ENCODE data around the gene TMEM203. TPM values are rescaled to one million over a fixed set of nuclear protein-coding genes. Genes with fewer than 3 reads are reported as not detected.

TMEM203 gene
- total and polyA plus RNA-seq, 10 of the 15 experiments (the other 5 are each of a cell fraction or from before 2014, with no cell fraction given), result 7.2 to 68.1 (median 33.8) TPM

DNA sequence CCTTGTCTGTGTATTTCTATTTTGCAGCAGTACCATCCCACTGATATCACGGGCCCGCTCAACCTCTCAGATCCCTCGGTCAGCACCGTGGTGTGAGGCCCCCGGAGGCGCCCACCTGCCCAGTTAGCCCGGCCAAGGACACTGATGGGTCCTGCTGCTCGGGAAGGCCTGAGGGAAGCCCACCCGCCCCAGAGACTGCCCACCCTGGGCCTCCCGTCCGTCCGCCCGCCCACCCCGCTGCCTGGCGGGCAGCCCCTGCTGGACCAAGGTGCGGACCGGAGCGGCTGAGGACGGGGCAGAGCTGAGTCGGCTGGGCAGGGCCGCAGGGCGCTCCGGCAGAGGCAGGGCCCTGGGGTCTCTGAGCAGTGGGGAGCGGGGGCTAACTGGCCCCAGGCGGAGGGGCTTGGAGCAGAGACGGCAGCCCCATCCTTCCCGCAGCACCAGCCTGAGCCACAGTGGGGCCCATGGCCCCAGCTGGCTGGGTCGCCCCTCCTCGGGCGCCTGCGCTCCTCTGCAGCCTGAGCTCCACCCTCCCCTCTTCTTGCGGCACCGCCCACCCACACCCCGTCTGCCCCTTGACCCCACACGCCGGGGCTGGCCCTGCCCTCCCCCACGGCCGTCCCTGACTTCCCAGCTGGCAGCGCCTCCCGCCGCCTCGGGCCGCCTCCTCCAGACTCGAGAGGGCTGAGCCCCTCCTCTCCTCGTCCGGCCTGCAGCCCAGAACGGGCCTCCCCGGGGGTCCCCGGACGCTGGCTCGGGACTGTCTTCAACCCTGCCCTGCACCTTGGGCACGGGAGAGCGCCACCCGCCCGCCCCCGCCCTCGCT, 37.5 kb downstream of the TMEM203 start:
- no peak for FAIRE-seq
- POLR2A ChIA-PET, result interaction anchor here (0.6 to 4.4 kb wide), 7 partner anchors 10 to 81 kb away, joined by 3 to 37 read pairs (median 4); partner anchors contain the start of gene MAN1B1

More for the DNA sequence above, 37.5 kb downstream of the TMEM203 start:
- Histone ChIP-seq H3K36me3 (ENCODE audit: control insufficient read depth in 2 of 2, insufficient read depth in 2 of 2, low read length in 1 of 2) (no peaks in the 10 kb centered on the region), H3K4me2 (ENCODE audit: control insufficient read depth, insufficient read depth) (peak overlapping the region; percentile 82; the same call in 1 of the 2 replicates), H4K20me1 (ENCODE audit: control insufficient read depth, insufficient read depth) (no peaks in the 10 kb centered on the region), H3K27me3 (replicated peaks in 1 of 2; ENCODE audit: control insufficient read depth in 2 of 2, insufficient read depth in 2 of 2, low read length in 1 of 2) (peaks cover 0 to 8% of the 10 kb centered on the region in 2 experiments; a peak in 3 of 4 replicates), H3K9me3 (replicated peaks; ENCODE audit: control insufficient read depth, insufficient read depth, low read length) (no peaks in the 10 kb centered on the region), H3K27ac (ENCODE audit: control insufficient read depth, insufficient read depth) (no peak overlapping the region), H3K9ac (ENCODE audit: control insufficient read depth, insufficient read depth, low read length) (no peak overlapping the region), H3K4me3 (no peak overlapping the region), H3K79me2 (ENCODE audit: control insufficient read depth, insufficient read depth, low read length) (no peaks in the 10 kb centered on the region), H2AFZ (ENCODE audit: control insufficient read depth, low read depth, low read length) (no peak overlapping the region), H3K4me1 (ENCODE audit: control insufficient read depth, insufficient read depth, low read length) (peaks cover 8% of the 10 kb centered on the region; the same call in 1 of the 2 replicates)
- DNase-seq (ENCODE audit: low read depth, low spot score), result no peak
- intact Hi-C loops (cut with micrococcal nuclease; ENCODE audit: unreplicated experiment) (no loop called here), in situ Hi-C loops (cut with MboI) (no loop called here)
- peak; percentile 48 for ATAC-seq
- TF ChIP-seq GATAD2B (conservative IDR thresholded peaks at IDR 0.05; ENCODE audit: low read depth) (0 out of 2 replicates have a peak, but pooled peaks have one; percentile 27), ZSCAN29 (IDR thresholded peaks at IDR 0.05) (no peak), IRF4 (IDR thresholded peaks at IDR 0.05; ENCODE audit: low read depth, low read length) (no peak), NR2F1 (conservative IDR thresholded peaks at IDR 0.05) (peak; percentile 96), NR2C1 (IDR thresholded peaks at IDR 0.05) (peak; percentile 86), MTA2 (IDR thresholded peaks at IDR 0.05; ENCODE audit: low read depth) (no peak), BACH1 (IDR thresholded peaks at IDR 0.05; ENCODE audit: borderline replicate concordance) (no peak), BRCA1 (IDR thresholded peaks at IDR 0.05; ENCODE audit: low read depth, low read length) (no peak), CEBPZ (IDR thresholded peaks at IDR 0.05; ENCODE audit: low read depth, low read length) (no peak), POLR2A (IDR thresholded peaks at IDR 0.05; ENCODE audit: low read depth, low read length) (no peak)
- TF ChIP-seq, protein P1, sequence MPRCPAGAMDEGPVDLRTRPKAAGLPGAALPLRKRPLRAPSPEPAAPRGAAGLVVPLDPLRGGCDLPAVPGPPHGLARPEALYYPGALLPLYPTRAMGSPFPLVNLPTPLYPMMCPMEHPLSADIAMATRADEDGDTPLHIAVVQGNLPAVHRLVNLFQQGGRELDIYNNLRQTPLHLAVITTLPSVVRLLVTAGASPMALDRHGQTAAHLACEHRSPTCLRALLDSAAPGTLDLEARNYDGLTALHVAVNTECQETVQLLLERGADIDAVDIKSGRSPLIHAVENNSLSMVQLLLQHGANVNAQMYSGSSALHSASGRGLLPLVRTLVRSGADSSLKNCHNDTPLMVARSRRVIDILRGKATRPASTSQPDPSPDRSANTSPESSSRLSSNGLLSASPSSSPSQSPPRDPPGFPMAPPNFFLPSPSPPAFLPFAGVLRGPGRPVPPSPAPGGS (IDR thresholded peaks at IDR 0.05; ENCODE audit: borderline replicate concordance, insufficient read depth, low read depth, low read length, poor library complexity, severe bottlenecking), result no peak
- TF ChIP-seq, protein P2, sequence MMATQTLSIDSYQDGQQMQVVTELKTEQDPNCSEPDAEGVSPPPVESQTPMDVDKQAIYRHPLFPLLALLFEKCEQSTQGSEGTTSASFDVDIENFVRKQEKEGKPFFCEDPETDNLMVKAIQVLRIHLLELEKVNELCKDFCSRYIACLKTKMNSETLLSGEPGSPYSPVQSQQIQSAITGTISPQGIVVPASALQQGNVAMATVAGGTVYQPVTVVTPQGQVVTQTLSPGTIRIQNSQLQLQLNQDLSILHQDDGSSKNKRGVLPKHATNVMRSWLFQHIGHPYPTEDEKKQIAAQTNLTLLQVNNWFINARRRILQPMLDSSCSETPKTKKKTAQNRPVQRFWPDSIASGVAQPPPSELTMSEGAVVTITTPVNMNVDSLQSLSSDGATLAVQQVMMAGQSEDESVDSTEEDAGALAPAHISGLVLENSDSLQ (IDR thresholded peaks at IDR 0.05), result no peak
- BruUV-seq (replicated peaks), result no TSS peak
- SMC1A ChIA-PET (ENCODE audit: uncharacterized antibody, unreplicated experiment), result interaction anchor here (1.0 kb wide), 1 partner anchor 10 kb away, joined by 3 read pairs; no protein-coding TSS in a partner anchor
- CTCF ChIA-PET, result interaction anchor here (1.4 kb wide), 1 partner anchor 37 kb away, joined by 3 read pairs; no protein-coding TSS in a partner anchor
- WGBS (ENCODE audit: insufficient coverage, insufficient replicate concordance, low lambda C conversion rate, missing lambda C conversion rate), result 14% methylated on average over 53 of the region's 57 CpGs
- RAD21 ChIA-PET (ENCODE audit: unreplicated experiment), result interaction anchor here (0.8 to 4.3 kb wide), 5 partner anchors 9 to 56 kb away, joined by 3 to 25 read pairs (median 4); no protein-coding TSS in a partner anchor

Measured in GM12878 (cell line).